ENCODE data around the gene TUSC2. TPM values are rescaled to one million over a fixed set of nuclear protein-coding genes. Genes with fewer than 3 reads are reported as not detected.

Gene TUSC2
- total and polyA plus RNA-seq, 10 of the 15 experiments (the other 5 are each of a cell fraction or from before 2014, with no cell fraction given): 4.0 to 73.8 (median 34.3) TPM

GRCh38 chr3:50298836-50299637 is 29.0 kb downstream of the TUSC2 start, which contains the start of the genes HYAL3 and NAA80 (continued):
- no peak for TF ChIP-seq E2F8 (IDR thresholded peaks at IDR 0.05; ENCODE audit: low read depth, partially characterized antibody)
- no peak for TF ChIP-seq NR2C2 (IDR thresholded peaks at IDR 0.05; ENCODE audit: borderline replicate concordance, control insufficient read depth, insufficient read length, low read depth)
- no peak for TF ChIP-seq NFYB (IDR thresholded peaks at IDR 0.05; ENCODE audit: insufficient read depth, low read depth, low read length)
- TF ChIP-seq TAF1 (IDR thresholded peaks at IDR 0.05; ENCODE audit: borderline replicate concordance, low read depth, low read length): 0 out of 2 replicates have a peak, but pooled peaks have one; percentile 44
- TF ChIP-seq ATF2 (IDR thresholded peaks at IDR 0.05; ENCODE audit: low read length): no peak
- TF ChIP-seq FOS (IDR thresholded peaks at IDR 0.05; ENCODE audit: borderline replicate concordance, extremely low read depth, insufficient read length): no peak
- no peak for TF ChIP-seq RAD51 (IDR thresholded peaks at IDR 0.05)
- no peak; the same call in 1 of the 2 replicates for TF ChIP-seq RELB (IDR thresholded peaks at IDR 0.05; ENCODE audit: low read depth)
- no peak for TF ChIP-seq RAD21 (IDR thresholded peaks at IDR 0.05; ENCODE audit: insufficient read depth, low read depth, low read length)
- no peak for TF ChIP-seq EP300 (IDR thresholded peaks at IDR 0.05; ENCODE audit: borderline replicate concordance in 1 of 2, control insufficient read depth in 1 of 2, low read depth in 2 of 2, low read length in 2 of 2)
- peak; percentile 87 for TF ChIP-seq DPF2 (IDR thresholded peaks at IDR 0.05)
- no peak for TF ChIP-seq CHD4 (IDR thresholded peaks at IDR 0.05)
- no peak for TF ChIP-seq IRF4 (IDR thresholded peaks at IDR 0.05; ENCODE audit: low read depth, low read length)
- TF ChIP-seq BHLHE40 (IDR thresholded peaks at IDR 0.05; ENCODE audit: borderline replicate concordance in 1 of 2, low read depth in 2 of 2, low read length in 1 of 2): peak; percentile 40 to 89; a peak in 3 of 4 replicates
- no peak for TF ChIP-seq HSF1 (IDR thresholded peaks at IDR 0.05; ENCODE audit: low read depth, low read length)
- TF ChIP-seq NBN (IDR thresholded peaks at IDR 0.05): peak; percentile 93
- no peak for TF ChIP-seq FOXM1 (IDR thresholded peaks at IDR 0.05; ENCODE audit: low read depth, low read length)
- TF ChIP-seq TARDBP (IDR thresholded peaks at IDR 0.05; ENCODE audit: borderline replicate concordance): no peak
- no peak for TF ChIP-seq ZNF274 (IDR thresholded peaks at IDR 0.05; ENCODE audit: insufficient read depth, insufficient read length)
- peak; percentile 76 for TF ChIP-seq MLLT1 (IDR thresholded peaks at IDR 0.05)
- TF ChIP-seq ZNF24 (IDR thresholded peaks at IDR 0.05): peak; percentile 71; the same call in 1 of the 2 replicates
